ENCODE results near the gene PAK3. TPM values are rescaled to one million over a fixed set of nuclear protein-coding genes. Genes with fewer than 3 reads are reported as not detected.

Gene PAK3
- polyA plus RNA-seq, 3 donors: 6.3 to 7.2 (median 6.6) TPM

- DNase-seq (ENCODE audit: extremely low read depth in 1 of 11, low read depth in 9 of 11, low spot score in 4 of 11): no peak
These were observed 111.9 kb downstream of the PAK3 start for GRCh38 chrX:111207851-111208250.

- no peak for DNase-seq (ENCODE audit: extremely low read depth in 1 of 11, low read depth in 9 of 11, low spot score in 4 of 11)
These were observed 120.4 kb downstream of the PAK3 start for GRCh38 chrX:111216293-111216801.

GRCh38 chrX:111244235-111244750, 148.3 kb downstream of the PAK3 start:
- peak in 3 of 11 donors; percentile 4 to 12 (median 8) for DNase-seq (ENCODE audit: extremely low read depth in 1 of 11, low read depth in 9 of 11, low spot score in 4 of 11)

GRCh38 chrX:111254896-111255693, 159.1 kb downstream of the PAK3 start:
- no peak for DNase-seq (ENCODE audit: extremely low read depth in 1 of 11, low read depth in 9 of 11, low spot score in 4 of 11)

DNA sequence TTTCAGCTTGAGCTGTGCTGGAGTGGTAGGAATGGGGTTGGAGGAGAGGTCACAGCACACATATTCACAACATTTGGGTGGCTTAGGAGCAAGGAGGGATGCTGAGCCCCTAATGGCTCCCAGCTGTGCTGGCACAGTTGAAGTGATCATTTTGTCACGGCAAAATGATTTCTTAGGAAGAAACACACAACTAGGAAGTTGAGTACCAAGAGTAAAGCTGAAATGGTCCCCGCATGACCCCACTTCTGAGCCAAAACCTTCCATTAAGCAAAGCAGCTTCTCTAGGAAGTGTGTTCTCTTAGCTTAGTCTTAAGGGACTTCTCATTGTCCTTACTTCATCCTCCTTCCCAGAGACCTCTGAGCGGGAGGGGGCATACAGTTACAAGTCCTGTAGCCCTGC, 161.7 kb downstream of the PAK3 start:
- peak in 5 of 11 donors; percentile 9 to 37 (median 19) for DNase-seq (ENCODE audit: extremely low read depth in 1 of 11, low read depth in 9 of 11, low spot score in 4 of 11)

DNA sequence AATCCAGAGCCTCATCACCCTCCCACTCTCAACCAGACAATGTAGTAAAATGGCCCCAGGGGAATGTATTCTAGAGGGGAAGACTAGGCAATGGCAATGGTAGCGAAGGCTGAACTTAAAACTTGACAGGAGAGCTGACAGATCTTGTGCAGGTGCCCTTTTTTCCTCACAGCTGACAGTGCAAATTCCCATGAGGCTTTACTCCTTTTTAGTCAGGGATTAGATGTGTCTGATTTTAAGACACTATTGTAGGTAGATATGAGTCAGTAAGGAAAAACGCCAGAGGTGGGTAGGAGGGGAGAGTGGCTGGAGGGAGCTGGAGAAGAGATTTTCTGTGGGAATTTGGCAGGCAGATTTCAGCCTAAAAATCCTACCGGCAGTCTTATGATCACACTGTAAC, 163.6 kb downstream of the PAK3 start:
- no peak for DNase-seq (ENCODE audit: extremely low read depth in 1 of 11, low read depth in 9 of 11, low spot score in 4 of 11)

- DNase-seq (ENCODE audit: extremely low read depth in 1 of 11, low read depth in 9 of 11, low spot score in 4 of 11): no peak
These were observed 164.5 kb downstream of the PAK3 start for GRCh38 chrX:111260451-111260850.

DNA sequence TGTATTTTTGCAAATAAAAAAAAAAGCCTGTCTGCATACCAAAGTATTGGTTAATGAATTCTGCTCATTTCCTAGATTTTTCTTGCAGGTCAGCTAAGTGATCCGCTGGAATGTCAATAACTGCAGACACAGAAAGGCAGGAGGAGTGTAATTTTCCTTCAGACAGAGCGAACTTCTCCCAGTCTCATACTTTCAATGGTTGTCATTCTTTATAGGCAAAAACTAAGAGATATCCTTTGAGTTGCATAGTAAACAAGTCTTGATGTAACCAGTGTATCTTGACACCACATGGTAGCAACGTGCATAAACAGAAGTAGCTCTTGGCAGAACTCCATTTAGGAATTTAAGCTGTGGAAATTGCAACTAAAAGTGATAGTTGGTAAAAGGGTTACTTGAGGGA, 166.1 kb downstream of the PAK3 start:
- DNase-seq (ENCODE audit: extremely low read depth in 1 of 11, low read depth in 9 of 11, low spot score in 4 of 11): no peak

GRCh38 chrX:111264385-111264784, 168.4 kb downstream of the PAK3 start:
- DNase-seq (ENCODE audit: extremely low read depth in 1 of 11, low read depth in 9 of 11, low spot score in 4 of 11): no peak

- DNase-seq (ENCODE audit: extremely low read depth in 1 of 11, low read depth in 9 of 11, low spot score in 4 of 11): no peak
These were observed 169.5 kb downstream of the PAK3 start for GRCh38 chrX:111265486-111265885.

- DNase-seq (ENCODE audit: extremely low read depth in 1 of 11, low read depth in 9 of 11, low spot score in 4 of 11): no peak
These were observed 172.5 kb downstream of the PAK3 start for GRCh38 chrX:111268506-111268905.

DNA sequence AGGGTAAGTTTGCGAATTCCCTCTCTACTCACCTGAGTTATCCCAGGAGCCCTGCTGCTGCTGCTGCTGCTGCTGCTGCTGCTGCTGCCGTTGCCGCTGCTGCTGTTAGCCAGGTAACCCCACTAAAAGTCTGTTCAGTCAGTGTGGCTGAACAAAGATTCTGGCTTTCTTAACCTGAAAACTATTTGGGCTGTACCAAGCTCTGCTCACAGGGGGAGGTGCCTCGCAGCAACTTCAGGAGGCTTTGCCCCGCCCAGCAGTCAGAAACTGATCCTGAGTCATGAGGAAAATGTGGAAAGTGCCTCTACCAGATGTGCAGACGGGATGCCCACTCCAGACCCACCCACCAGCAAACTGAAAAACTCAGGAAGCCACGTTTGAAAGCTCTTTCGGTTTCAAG, 174.3 kb downstream of the PAK3 start, which contains the start of gene CAPN6:
Gene CAPN6, minus strand, starts transcription at position 145 of the 400 bp plus-strand sequence. CDS start 6,547 bp downstream, outside the sequence.
- DNase-seq (ENCODE audit: extremely low read depth in 1 of 11, low read depth in 9 of 11, low spot score in 4 of 11): peak in 6 of 11 donors; percentile 4 to 42 (median 18)

Other genes starting within 250 kb of the PAK3 start
- 10 to 100 TPM; 17.9 to 25.6 (median 24.5) TPM for gene CAPN6, start 174.3 kb downstream of the PAK3 start, polyA plus RNA-seq (ENCODE audit: insufficient read length in 3 of 3)